Neutrophil (primary cell): ENCODE data around the gene DHH.

Experiments
- H3K27ac ChIP-seq: fragments of 200-600 bp; sonication (generic); 2 replicates; pipeline ENCODE4 v1.5.1; 2016; ENCODE audit warnings: mild to moderate bottlenecking, moderate library complexity
- H3K27me3 ChIP-seq: fragments of 200-600 bp; sonication (generic); 2 replicates; pipeline ENCODE4 v1.6.0; 2016; ENCODE audit warnings: mild to moderate bottlenecking
- H3K36me3 ChIP-seq: fragments of 200-600 bp; sonication (generic); 2 replicates; pipeline ENCODE4 v1.5.1; 2017
- H3K4me1 ChIP-seq, 2 experiments: fragments of 200-600 bp in 1 of 2; sonication (generic) in 1 of 2; 1 replicate in 1 of 2; 2 replicates in 1 of 2; pipeline versions ENCODE4 v1.5.1 to v1.6.1; 2013 to 2016; ENCODE audit warnings: low read depth in 1 of 2, low read length in 1 of 2, mild to moderate bottlenecking in 1 of 2, moderate library complexity in 1 of 2; ENCODE audit not compliant: control insufficient read depth in 1 of 2, insufficient read depth in 1 of 2
- H3K4me3 ChIP-seq, 2 experiments: fragments of 200-600 bp in 1 of 2; sonication (generic) in 1 of 2; 1 replicate in 1 of 2; 2 replicates in 1 of 2; pipeline ENCODE4 v1.5.1; 2013 to 2016; ENCODE audit warnings: low read depth in 1 of 2, low read length in 1 of 2, mild to moderate bottlenecking in 1 of 2, moderate library complexity in 1 of 2
- H3K9me3 ChIP-seq: fragments of 200-600 bp; sonication (generic); 2 replicates; pipeline ENCODE4 v1.5.1; 2016
- CTCF ChIP-seq: fragments of 200-600 bp; sonication (generic); IDR thresholded peaks from 2 replicates; pipeline ENCODE4 v1.5.1; 2016; ENCODE audit warnings: antibody characterized with exemption

Gene DHH

GRCh38 chr12:49100380-49100779 lies 5.8 kb upstream of the DHH start:
- H3K36me3 ChIP-seq: peaks cover 84% of the 10 kb centered on the region
- TF ChIP-seq CTCF: no peak

GRCh38 chr12:49098703-49099102 lies 4.1 kb upstream of the DHH start:
- Histone ChIP-seq H3K4me1 (peaks cover 0 to 8% of the 10 kb centered on the region in 2 experiments), H3K36me3 (peaks cover 72% of the 10 kb centered on the region), H3K27ac (no peak overlapping the region)

More at GRCh38 chr12:49100380-49100779, 5.8 kb upstream of the DHH start:
- H3K4me1 ChIP-seq: peaks cover 0 to 8% of the 10 kb centered on the region in 2 experiments
- peaks cover 9% of the 10 kb centered on the region for H3K27me3 ChIP-seq
- no peak overlapping the region for H3K4me3 ChIP-seq
- H3K9me3 ChIP-seq: no peaks in the 10 kb centered on the region
- H3K27ac ChIP-seq: no peak overlapping the region

GRCh38 chr12:49098035-49098451 lies 3.4 kb upstream of the DHH start:
- Histone ChIP-seq H3K27me3 (peaks cover 32% of the 10 kb centered on the region), H3K36me3 (peaks cover 65% of the 10 kb centered on the region), H3K4me3 (no peak overlapping the region), H3K9me3 (no peaks in the 10 kb centered on the region), H3K4me1 (peaks cover 0 to 8% of the 10 kb centered on the region in 2 experiments), H3K27ac (no peak overlapping the region)
- peak; percentile 84 for TF ChIP-seq CTCF

More at GRCh38 chr12:49098703-49099102, 4.1 kb upstream of the DHH start:
- Histone ChIP-seq H3K27me3 (peaks cover 25% of the 10 kb centered on the region), H3K9me3 (no peaks in the 10 kb centered on the region), H3K4me3 (no peak overlapping the region)
- TF ChIP-seq CTCF: no peak

GRCh38 chr12:49097381-49097780 lies 2.8 kb upstream of the DHH start:
- TF ChIP-seq CTCF: no peak

GRCh38 chr12:49094975-49095365 lies 369 bp upstream of the DHH start:
- peaks cover 26 to 35% of the 10 kb centered on the region in 2 experiments for H3K4me1 ChIP-seq
- no peaks in the 10 kb centered on the region for H3K9me3 ChIP-seq
- peaks cover 63% of the 10 kb centered on the region for H3K27me3 ChIP-seq
- no peak overlapping the region for H3K4me3 ChIP-seq
- H3K27ac ChIP-seq: no peak overlapping the region
- peaks cover 35% of the 10 kb centered on the region for H3K36me3 ChIP-seq
- TF ChIP-seq CTCF: no peak

More at GRCh38 chr12:49097381-49097780, 2.8 kb upstream of the DHH start:
- Histone ChIP-seq H3K36me3 (peaks cover 59% of the 10 kb centered on the region), H3K27me3 (peaks cover 39% of the 10 kb centered on the region), H3K27ac (no peak overlapping the region), H3K4me3 (no peak overlapping the region), H3K4me1 (peaks cover 2 to 11% of the 10 kb centered on the region in 2 experiments), H3K9me3 (no peaks in the 10 kb centered on the region)

GRCh38 chr12:49093792-49094159 lies 825 bp downstream of the DHH start:
- Histone ChIP-seq H3K4me3 (no peak overlapping the region), H3K27me3 (peaks cover 75% of the 10 kb centered on the region), H3K27ac (no peak overlapping the region), H3K9me3 (no peaks in the 10 kb centered on the region), H3K4me1 (peaks cover 32 to 45% of the 10 kb centered on the region in 2 experiments), H3K36me3 (peaks cover 24% of the 10 kb centered on the region)
- TF ChIP-seq CTCF: no peak
